K562 (cell line): ENCODE data around the gene ZNF2. TPM values are rescaled to one million over a fixed set of nuclear protein-coding genes. Genes with fewer than 3 reads are reported as not detected.

ENCODE experiments used
- ATAC-seq: fragments of 200-7000 bp; cut with Tn5 transposase; 3 replicates; pipeline ENCODE4 v1.9.1; 2020; ENCODE audit warnings: moderate library complexity
- BruUV-seq: library from RNA; stranded (reverse); fragments of 400-500 nt; replicated peaks from 2 replicates; lab custom pipeline; 2021; lab: Mats Ljungman, UMichigan
- CTCF ChIA-PET: fragments of 300-600 bp; formaldehyde crosslinking; extraction: SDS; loops from one replicate; lab custom pipeline; 2021; ENCODE audit warnings: low intra/inter-chr PET ratio; lab: Yijun Ruan, JAX
- POLR2A ChIA-PET: fragments of 300-600, 350-650 bp; sonication (Branson Sonifier 250); formaldehyde crosslinking; extraction: SDS; loops from one replicate; lab custom pipeline; 2021; ENCODE audit warnings: antibody characterized with exemption, inconsistent platforms; lab: Yijun Ruan, JAX
- DNase-seq, 4 experiments: peaks; one replicate each; pipeline versions ENCODE4 v3.0.0 to v3.0.0-alpha.2; 2011 to 2018; ENCODE audit warnings: low spot score in 3 of 4, mixed read lengths in 3 of 4; ENCODE audit errors: extremely low read depth in 1 of 4
- FAIRE-seq: peaks from 2 replicates; lab custom pipeline; 2011; peaks lifted over from hg19 to GRCh38; lab: Jason Lieb, UNC
- H2AFZ ChIP-seq: 2 replicates; pipeline ENCODE4 v1.6.0; 2011; ENCODE audit warnings: low read depth, low read length, control low read depth, inconsistent platforms
- H3K27ac ChIP-seq: fragments of 200-600 bp; 3 replicates; pipeline ENCODE4 v1.8.0; 2011; ENCODE audit warnings: low read depth, mild to moderate bottlenecking, control low read depth, inconsistent platforms, low read length, moderate library complexity, mixed read lengths; ENCODE audit errors: extremely low read depth
- H3K27me3 ChIP-seq, 2 experiments: fragments of 300-600 bp in 1 of 2; 2 replicates in 1 of 2; 3 replicates in 1 of 2; pipeline versions ENCODE4 v1.6.0 to v1.8.0; 2011; ENCODE audit warnings: inconsistent platforms in 2 of 2, low read length in 2 of 2, mild to moderate bottlenecking in 1 of 2, mixed read lengths in 1 of 2, moderate library complexity in 1 of 2; ENCODE audit not compliant: control insufficient read depth in 2 of 2, insufficient read depth in 2 of 2
- H3K36me3 ChIP-seq: fragments of 300-600 bp; 3 replicates; pipeline ENCODE4 v1.8.0; 2011; ENCODE audit warnings: mild to moderate bottlenecking, low read length, inconsistent platforms; ENCODE audit not compliant: control insufficient read depth, insufficient read depth
- H3K4me1 ChIP-seq, 2 experiments: fragments of 200-600 bp in 1 of 2; replicated peaks in 1 of 2; 2 replicates in 1 of 2; 3 replicates in 1 of 2; pipeline versions ENCODE4 v1.5.1 to v1.8.0; 2011; ENCODE audit warnings: inconsistent platforms in 2 of 2, low read length in 2 of 2, mild to moderate bottlenecking in 1 of 2, mixed read lengths in 1 of 2, moderate library complexity in 1 of 2; ENCODE audit not compliant: control insufficient read depth in 2 of 2, insufficient read depth in 2 of 2
- H3K4me2 ChIP-seq: 2 replicates; pipeline ENCODE4 v1.6.1; 2011; ENCODE audit warnings: low read length, control low read depth, inconsistent platforms, mixed read lengths; ENCODE audit not compliant: insufficient read depth
- H3K4me3 ChIP-seq: fragments of 200-600 bp; sonication (generic), shearing (Covaris generic); 2 replicates; pipeline ENCODE4 v1.5.1; 2016; ENCODE audit warnings: control low read depth, inconsistent platforms
- H3K79me2 ChIP-seq: fragments of 200-600 bp; 3 replicates; pipeline ENCODE4 v1.8.0; 2011; ENCODE audit warnings: low read length, inconsistent platforms; ENCODE audit not compliant: control insufficient read depth, insufficient read depth
- H3K9ac ChIP-seq, 2 experiments: 2 replicates each; pipeline versions ENCODE4 v1.6.0 to v1.6.1; 2011; ENCODE audit warnings: low read depth in 2 of 2, low read length in 2 of 2, control low read depth in 1 of 2, inconsistent platforms in 1 of 2, mild to moderate bottlenecking in 1 of 2, mixed read lengths in 1 of 2; ENCODE audit not compliant: insufficient read depth in 1 of 2
- H3K9me1 ChIP-seq: one replicate; pipeline ENCODE4 v1.6.0; 2011; ENCODE audit warnings: inconsistent platforms, mild to moderate bottlenecking, low read length, moderate library complexity; ENCODE audit not compliant: control insufficient read depth, insufficient read depth
- H3K9me3 ChIP-seq: replicated peaks from 2 replicates; pipeline ENCODE4 v1.5.1; 2011; ENCODE audit warnings: low read depth, low read length, inconsistent platforms; ENCODE audit not compliant: control insufficient read depth, insufficient read depth
- H4K20me1 ChIP-seq: replicated peaks from 2 replicates; pipeline ENCODE4 v1.6.1; 2011; ENCODE audit warnings: low read length, inconsistent platforms, mixed read lengths; ENCODE audit not compliant: control insufficient read depth, insufficient read depth
- BHLHE40 ChIP-seq: IDR thresholded peaks from 2 replicates; pipeline ENCODE4 v1.6.1; 2011; ENCODE audit warnings: low read length, improper control_type of control experiment
- CREM ChIP-seq: IDR thresholded peaks from 2 replicates; pipeline ENCODE4 v1.6.1; 2014; ENCODE audit warnings: antibody characterized with exemption, low read depth
- ELF4 ChIP-seq: fragments of 450-650 bp; formaldehyde crosslinking; IDR thresholded peaks from 2 replicates; pipeline ENCODE4 v1.4.0; 2022; ENCODE audit warnings: missing genetic modification characterization
- EP400 ChIP-seq: fragments of 450-650 bp; IDR thresholded peaks from 2 replicates; pipeline ENCODE4 v1.6.1; 2017; ENCODE audit warnings: antibody characterized with exemption, mild to moderate bottlenecking, moderate library complexity
- IRF9 ChIP-seq: fragments of 450-650 bp; IDR thresholded peaks from 2 replicates; pipeline ENCODE4 v1.6.1; 2016; ENCODE audit warnings: missing biosample characterization, missing genetic modification characterization
- JUN ChIP-seq, 2 experiments: sonication (generic) in 1 of 2; formaldehyde crosslinking in 1 of 2; IDR thresholded peaks; 2 replicates each; pipeline versions ENCODE4 v1.6.1 to v1.8.0; 2012 to 2022; ENCODE audit warnings: borderline replicate concordance in 2 of 2, mild to moderate bottlenecking in 2 of 2, improper control_type of control experiment in 1 of 2, low read depth in 1 of 2, low read length in 1 of 2, missing genetic modification reagents in 1 of 2
- MITF ChIP-seq: IDR thresholded peaks from 2 replicates; pipeline ENCODE4 v1.6.1; 2014; ENCODE audit warnings: antibody characterized with exemption
- MTA3 ChIP-seq: fragments of 450-650 bp; formaldehyde crosslinking; IDR thresholded peaks from 2 replicates; pipeline ENCODE4 v1.6.1; 2017; ENCODE audit warnings: mild to moderate bottlenecking, borderline replicate concordance
- NFE2L1 ChIP-seq: fragments of 450-650 bp; IDR thresholded peaks from 2 replicates; pipeline ENCODE4 v1.6.1; 2016; ENCODE audit warnings: missing genetic modification characterization, low read depth, mild to moderate bottlenecking, missing compliant biosample characterization, moderate library complexity, borderline replicate concordance
- NR2F6 ChIP-seq: fragments of 450-650 bp; formaldehyde crosslinking; IDR thresholded peaks from 2 replicates; pipeline ENCODE4 v1.4.0; 2020; ENCODE audit warnings: mild to moderate bottlenecking
- PHB ChIP-seq: fragments of 250-450 bp; sonication (Bioruptor Pico); IDR thresholded peaks from 2 replicates; pipeline ENCODE4 v1.5.0; 2021
- PYGO2 ChIP-seq: fragments of 450-650 bp; IDR thresholded peaks from 2 replicates; pipeline ENCODE4 v1.6.1; 2016; ENCODE audit warnings: mild to moderate bottlenecking, missing genetic modification characterization, moderate library complexity, missing compliant biosample characterization
- RBM15 ChIP-seq: fragments of 200-400 bp; formaldehyde crosslinking; IDR thresholded peaks from 2 replicates; pipeline ENCODE4 v1.6.1; 2018; ENCODE audit warnings: mild to moderate bottlenecking, low read length, moderate library complexity; ENCODE audit not compliant: insufficient read depth
- SAP30 ChIP-seq: fragments of 200-600 bp; sonication (generic); IDR thresholded peaks from 2 replicates; pipeline ENCODE4 v1.6.1; 2012; ENCODE audit warnings: borderline replicate concordance, low read depth, mild to moderate bottlenecking, moderate library complexity, low read length, control low read depth, inconsistent platforms; ENCODE audit not compliant: insufficient read depth, poor library complexity, severe bottlenecking
- SMARCE1 ChIP-seq: fragments of 450-650 bp; IDR thresholded peaks from 2 replicates; pipeline ENCODE4 v1.7.1; 2016; ENCODE audit warnings: mild to moderate bottlenecking
- WHSC1 ChIP-seq: IDR thresholded peaks from one replicate; pipeline ENCODE4 v1.6.1; 2012; ENCODE audit warnings: low read length, control low read depth, inconsistent platforms
- ZBTB8A ChIP-seq: fragments of 450-650 bp; IDR thresholded peaks from 2 replicates; pipeline ENCODE4 v1.6.1; 2018; ENCODE audit warnings: mild to moderate bottlenecking, moderate library complexity; ENCODE audit not compliant: partially characterized antibody
- ZNF23 ChIP-seq: fragments of 250-450 bp; sonication (Bioruptor Pico); IDR thresholded peaks from 2 replicates; pipeline ENCODE4 v1.4.0; 2020; ENCODE audit warnings: mild to moderate bottlenecking
- ZNF263 ChIP-seq: sonication (generic); formaldehyde crosslinking; IDR thresholded peaks from 2 replicates; pipeline ENCODE4 v1.8.0; 2022; ENCODE audit warnings: mild to moderate bottlenecking, missing genetic modification reagents, borderline replicate concordance
- ZNF384 ChIP-seq: IDR thresholded peaks from 2 replicates; pipeline ENCODE4 v1.6.1; 2012; ENCODE audit warnings: low read depth, low read length, improper control_type of control experiment
- in situ Hi-C: fragments of 300-500 bp; cut with MboI; formaldehyde crosslinking; loops from 4 replicates; pipeline ENCODE4 v1.15.0; 2018; ENCODE audit warnings: inconsistent platforms, mixed read lengths
- intact Hi-C: fragments of 100-400 bp; cut with micrococcal nuclease; formaldehyde crosslinking; loops from 2 replicates; pipeline ENCODE4 v1.14.2; 2022
- polyA plus RNA-seq, 8 experiments: library from polyadenylated mRNA; depleted of rRNA in 4 of 8; stranded (reverse) in 5 of 8; unstranded in 3 of 8; fragments of >200 nt; fragmentation: Nextera tagmentation in 2 of 8; fragmentation: Illumina TruSeq in 1 of 8; extraction: Ambion mirVana in 2 of 8; extraction: Trizol in 1 of 8; gene quantifications; 2 replicates each; pipeline versions ENCODE4 v1.2.1 to v1.2.3, GENCODE V29; 2011 to 2014; ENCODE audit warnings: inconsistent platforms in 1 of 8, missing spikeins in 1 of 8
- total RNA-seq, 7 experiments: library from RNA; depleted of rRNA in 6 of 7; stranded (reverse); fragments of >200 nt in 6 of 7; fragmentation: Illumina TruSeq in 2 of 7; extraction: Trizol in 2 of 7; gene quantifications; 2 replicates each; pipeline versions ENCODE4 v1.2.1 to v1.2.3, GENCODE V29; 2011 to 2021; ENCODE audit warnings: low replicate concordance in 1 of 7
- TF ChIP-seq, protein P1 (sequence below): fragments of 450-650 bp; formaldehyde crosslinking; IDR thresholded peaks from 2 replicates; pipeline ENCODE4 v1.4.0; 2020; ENCODE audit warnings: mild to moderate bottlenecking, mixed read lengths

ZNF2 gene
- total and polyA plus RNA-seq, 9 of the 15 experiments (the other 6 are each of a cell fraction or from before 2014, with no cell fraction given), result 1.6 to 4.5 (median 3.4) TPM

DNA sequence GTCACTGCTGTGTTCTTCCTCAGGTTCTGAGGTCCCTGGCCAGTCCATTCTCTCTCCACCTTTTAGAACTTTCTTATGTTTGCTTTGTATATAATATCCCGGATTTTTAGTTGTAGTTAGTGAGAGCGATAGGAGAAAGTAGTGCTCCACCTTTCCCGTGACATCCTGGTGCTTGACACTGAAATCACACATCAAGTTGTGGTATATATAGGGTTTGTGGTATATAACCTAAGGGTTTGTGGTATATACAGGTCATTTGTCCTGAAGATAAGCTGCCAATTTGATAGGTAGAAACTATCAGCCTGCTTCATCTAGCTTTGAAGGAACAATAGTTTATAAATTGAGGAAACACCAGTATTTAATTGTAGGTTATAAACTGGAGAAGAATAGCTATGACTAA is 54.8 kb downstream of the ZNF2 start (continued):
- TF ChIP-seq IRF9, result no peak
- TF ChIP-seq ZNF23 (CRISPR knock-in tag), result no peak
- no peak for TF ChIP-seq EP400
- TF ChIP-seq ZNF263 (CRISPR knock-in tag), result no peak
- no peak for TF ChIP-seq ZBTB8A
- TF ChIP-seq CREM, result no peak
- TF ChIP-seq, protein P1, sequence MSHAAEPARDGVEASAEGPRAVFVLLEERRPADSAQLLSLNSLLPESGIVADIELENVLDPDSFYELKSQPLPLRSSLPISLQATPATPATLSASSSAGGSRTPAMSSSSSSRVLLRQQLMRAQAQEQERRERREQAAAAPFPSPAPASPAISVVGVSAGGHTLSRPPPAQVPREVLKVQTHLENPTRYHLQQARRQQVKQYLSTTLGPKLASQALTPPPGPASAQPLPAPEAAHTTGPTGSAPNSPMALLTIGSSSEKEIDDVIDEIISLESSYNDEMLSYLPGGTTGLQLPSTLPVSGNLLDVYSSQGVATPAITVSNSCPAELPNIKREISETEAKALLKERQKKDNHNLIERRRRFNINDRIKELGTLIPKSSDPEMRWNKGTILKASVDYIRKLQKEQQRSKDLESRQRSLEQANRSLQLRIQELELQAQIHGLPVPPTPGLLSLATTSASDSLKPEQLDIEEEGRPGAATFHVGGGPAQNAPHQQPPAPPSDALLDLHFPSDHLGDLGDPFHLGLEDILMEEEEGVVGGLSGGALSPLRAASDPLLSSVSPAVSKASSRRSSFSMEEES (CRISPR knock-in tag), result no peak
- no peak for TF ChIP-seq BHLHE40
- no peak for TF ChIP-seq SMARCE1
- TF ChIP-seq, all 486 proteins: peak for 0

DNA sequence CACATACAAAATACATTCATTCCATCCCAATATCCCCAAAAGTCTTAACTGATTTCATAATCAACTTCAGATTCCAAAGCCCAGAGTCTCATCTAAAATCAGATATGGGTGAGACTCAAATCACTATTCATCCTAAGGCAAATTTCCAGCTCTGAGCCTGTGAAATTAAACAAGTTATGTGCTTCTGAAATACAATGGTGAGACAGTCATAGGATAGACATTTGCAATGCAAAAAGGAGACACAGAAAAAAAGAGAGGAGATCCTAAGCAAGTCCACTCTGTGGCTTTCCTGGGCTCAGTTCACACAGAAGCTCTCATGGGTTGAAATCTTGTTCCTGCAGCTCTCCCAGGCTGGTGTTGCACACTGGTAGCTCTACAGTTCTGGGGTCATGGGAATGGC is 60.0 kb downstream of the ZNF2 start:
- H3K27me3 ChIP-seq, result no peaks in the 10 kb centered on the region
- ATAC-seq (no peak), DNase-seq (no peak), FAIRE-seq (no peak)
- in situ Hi-C loops (no loop called here), intact Hi-C loops (no loop called here)
- no peak overlapping the region for H2AFZ ChIP-seq
- H3K27ac ChIP-seq, result no peak overlapping the region
- BruUV-seq, result no TSS peak
- no peaks in the 10 kb centered on the region; the same call in 1 of the 2 replicates for H3K9me3 ChIP-seq
- H3K4me2 ChIP-seq, result no peak overlapping the region
- no peaks in the 10 kb centered on the region for H3K79me2 ChIP-seq
- CTCF ChIA-PET, result no interaction called here
- no peaks in the 10 kb centered on the region for H3K36me3 ChIP-seq
- H4K20me1 ChIP-seq, result no peaks in the 10 kb centered on the region
- no peak overlapping the region for H3K4me3 ChIP-seq
- POLR2A ChIA-PET, result interaction anchor here (0.5 kb wide), 1 partner anchor 14 kb away, joined by 3 read pairs; no protein-coding TSS in a partner anchor
- no peaks in the 10 kb centered on the region for H3K9me1 ChIP-seq
- H3K9ac ChIP-seq, result no peak overlapping the region
- no peaks in the 10 kb centered on the region for H3K4me1 ChIP-seq
- TF ChIP-seq NFE2L1 (no peak), ELF4 (CRISPR knock-in tag) (no peak), SAP30 (no peak), WHSC1 (no peak), PYGO2 (tag) (no peak), MTA3 (no peak), MITF (no peak), RBM15 (no peak), JUN (IDR thresholded peaks at IDR 0.05; ENCODE audit: borderline replicate concordance, low read depth, low read length) (no peak), JUN (CRISPR knock-in tag; IDR thresholded peaks at IDR 0.05; ENCODE audit: borderline replicate concordance) (no peak), ZNF384 (no peak), PHB (CRISPR knock-in tag) (no peak), NR2F6 (CRISPR knock-in tag) (no peak)
